ENCODE results near the gene CD40. TPM values are rescaled to one million over a fixed set of nuclear protein-coding genes. Genes with fewer than 3 reads are reported as not detected.

Gene CD40
- total and polyA plus RNA-seq, 2 of the 8 experiments (the other 6 are each of a cell fraction or from before 2014, with no cell fraction given), result 14.5 to 18.8 TPM

DNA sequence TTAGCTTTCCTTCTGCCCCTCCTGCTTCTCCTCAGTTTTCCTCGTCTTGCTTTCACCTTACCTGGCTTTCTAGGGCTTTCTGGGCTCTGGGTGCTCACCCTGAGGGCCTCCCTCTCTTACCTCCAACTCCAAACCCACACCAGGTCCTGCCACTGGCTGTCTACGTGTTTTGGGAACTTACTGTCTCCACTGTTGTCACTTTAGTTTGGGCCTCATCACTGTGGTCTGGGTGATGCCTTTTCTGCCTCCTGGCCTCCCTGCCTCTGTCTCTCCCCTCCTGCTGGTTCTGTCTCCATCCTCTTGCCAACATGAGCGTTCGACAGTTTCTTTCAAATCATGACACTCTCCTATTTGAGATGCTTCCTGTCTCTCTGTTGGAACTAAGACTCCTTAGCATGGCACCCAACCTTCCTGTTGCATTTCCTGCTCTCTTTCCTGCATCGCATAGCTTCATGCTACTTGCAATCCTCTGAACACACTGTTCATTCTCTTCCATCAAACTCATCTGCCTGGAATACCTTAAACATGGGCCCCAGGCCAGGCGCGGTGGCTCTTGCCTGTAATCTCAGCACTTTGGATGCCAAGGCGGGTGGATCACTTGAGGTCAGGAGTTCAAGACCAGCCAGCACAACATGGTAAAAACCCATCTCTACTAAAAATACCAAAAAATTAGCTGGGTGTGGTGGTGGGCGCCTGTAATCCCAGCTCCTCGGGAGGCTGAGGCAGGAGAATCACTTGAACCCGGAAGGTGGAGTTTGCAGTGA lies 5.5 kb downstream of the CD40 start (continued):
- TF ChIP-seq GTF2F1 (IDR thresholded peaks at IDR 0.05; ENCODE audit: borderline replicate concordance, low read depth, low read length), result no peak
- TF ChIP-seq RBBP5 (IDR thresholded peaks at IDR 0.05; ENCODE audit: borderline replicate concordance, low read depth, low read length), result no peak
- TF ChIP-seq, protein P1, sequence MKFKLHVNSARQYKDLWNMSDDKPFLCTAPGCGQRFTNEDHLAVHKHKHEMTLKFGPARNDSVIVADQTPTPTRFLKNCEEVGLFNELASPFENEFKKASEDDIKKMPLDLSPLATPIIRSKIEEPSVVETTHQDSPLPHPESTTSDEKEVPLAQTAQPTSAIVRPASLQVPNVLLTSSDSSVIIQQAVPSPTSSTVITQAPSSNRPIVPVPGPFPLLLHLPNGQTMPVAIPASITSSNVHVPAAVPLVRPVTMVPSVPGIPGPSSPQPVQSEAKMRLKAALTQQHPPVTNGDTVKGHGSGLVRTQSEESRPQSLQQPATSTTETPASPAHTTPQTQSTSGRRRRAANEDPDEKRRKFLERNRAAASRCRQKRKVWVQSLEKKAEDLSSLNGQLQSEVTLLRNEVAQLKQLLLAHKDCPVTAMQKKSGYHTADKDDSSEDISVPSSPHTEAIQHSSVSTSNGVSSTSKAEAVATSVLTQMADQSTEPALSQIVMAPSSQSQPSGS (IDR thresholded peaks at IDR 0.05; ENCODE audit: low read length), result no peak
- no peak for TF ChIP-seq PHF8 (conservative IDR thresholded peaks at IDR 0.05; ENCODE audit: low read depth, low read length)
- TF ChIP-seq FOSL1 (IDR thresholded peaks at IDR 0.05; ENCODE audit: insufficient read depth, low read depth, low read length), result no peak
- no peak for TF ChIP-seq SIN3A (conservative IDR thresholded peaks at IDR 0.05 in 1 of 2, IDR thresholded peaks at IDR 0.05 in 1 of 2; ENCODE audit: low read depth in 1 of 2, low read length in 2 of 2)
- no peak for TF ChIP-seq KDM5A (IDR thresholded peaks at IDR 0.05; ENCODE audit: low read length)
- no peak for TF ChIP-seq SIX5 (IDR thresholded peaks at IDR 0.05; ENCODE audit: low read depth, low read length)

Measured in H1 (cell line).